NOMO-1 treated with DMSO at 0.1 percent for 48 hours (cell line): ENCODE data around the gene RGS3.

Source experiments
- DNase-seq: peaks from one replicate; lab custom pipeline; 2025; ENCODE audit not compliant: unreplicated experiment; lab: John Stamatoyannopoulos, UW

Gene RGS3

GRCh38 chr9:113528088-113528487 lies 64.6 kb downstream of the RGS3 start:
- DNase-seq, result no peak

DNA sequence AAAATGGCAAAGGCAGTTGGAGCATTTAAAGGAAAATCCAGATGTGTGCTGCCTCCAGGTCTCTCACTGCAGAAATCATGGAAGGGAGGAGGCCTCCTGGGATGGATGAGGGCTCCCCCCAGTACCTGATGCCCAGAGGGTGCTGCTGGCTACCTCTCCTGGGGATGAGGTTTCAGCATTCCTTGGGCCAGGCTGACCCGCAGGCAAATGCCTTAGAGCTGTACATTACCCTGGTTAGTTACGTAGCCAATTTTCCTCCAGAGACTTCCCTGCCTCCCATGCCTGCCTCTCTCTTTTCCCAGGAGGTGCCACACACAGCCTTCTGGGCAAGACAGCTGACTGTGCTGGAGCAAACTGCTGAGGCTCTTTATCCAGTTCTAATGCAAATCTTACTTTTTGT lies 65.3 kb downstream of the RGS3 start:
- DNase-seq, result no peak

GRCh38 chr9:113529336-113530009 lies 65.9 kb downstream of the RGS3 start:
- no peak for DNase-seq

DNA sequence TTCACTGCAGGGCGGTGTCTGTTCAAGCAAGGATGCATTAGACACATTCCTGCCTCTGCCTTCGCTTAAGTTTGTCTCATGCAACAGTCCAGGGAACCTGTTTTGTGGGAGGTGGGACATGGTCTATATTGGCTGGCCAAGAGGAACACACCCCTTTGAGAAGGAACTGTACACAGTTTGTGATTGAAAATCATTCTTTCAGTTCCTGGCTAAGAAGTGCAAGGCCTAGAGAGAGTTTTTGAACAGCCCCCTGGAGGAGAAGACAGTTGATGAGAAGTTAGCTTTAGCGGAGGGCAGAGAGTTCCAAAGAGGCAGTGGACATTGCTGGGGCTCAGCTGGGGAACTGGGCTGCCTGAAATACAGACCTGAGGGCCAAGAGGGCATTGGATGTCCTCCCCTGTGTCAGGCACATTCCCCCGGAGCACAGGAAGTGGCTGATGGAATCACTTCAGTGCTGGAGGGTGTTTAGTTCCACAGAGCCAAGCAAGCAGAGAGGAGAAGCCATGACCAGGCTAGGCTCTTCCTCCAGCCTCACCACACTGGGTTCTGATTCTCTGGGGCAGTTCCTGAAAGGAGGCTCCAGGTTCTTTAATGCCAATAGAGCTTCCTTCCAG lies 66.6 kb downstream of the RGS3 start:
- DNase-seq, result no peak

- no peak for DNase-seq
These were observed 67.4 kb downstream of the RGS3 start for GRCh38 chr9:113530942-113531341.

DNA sequence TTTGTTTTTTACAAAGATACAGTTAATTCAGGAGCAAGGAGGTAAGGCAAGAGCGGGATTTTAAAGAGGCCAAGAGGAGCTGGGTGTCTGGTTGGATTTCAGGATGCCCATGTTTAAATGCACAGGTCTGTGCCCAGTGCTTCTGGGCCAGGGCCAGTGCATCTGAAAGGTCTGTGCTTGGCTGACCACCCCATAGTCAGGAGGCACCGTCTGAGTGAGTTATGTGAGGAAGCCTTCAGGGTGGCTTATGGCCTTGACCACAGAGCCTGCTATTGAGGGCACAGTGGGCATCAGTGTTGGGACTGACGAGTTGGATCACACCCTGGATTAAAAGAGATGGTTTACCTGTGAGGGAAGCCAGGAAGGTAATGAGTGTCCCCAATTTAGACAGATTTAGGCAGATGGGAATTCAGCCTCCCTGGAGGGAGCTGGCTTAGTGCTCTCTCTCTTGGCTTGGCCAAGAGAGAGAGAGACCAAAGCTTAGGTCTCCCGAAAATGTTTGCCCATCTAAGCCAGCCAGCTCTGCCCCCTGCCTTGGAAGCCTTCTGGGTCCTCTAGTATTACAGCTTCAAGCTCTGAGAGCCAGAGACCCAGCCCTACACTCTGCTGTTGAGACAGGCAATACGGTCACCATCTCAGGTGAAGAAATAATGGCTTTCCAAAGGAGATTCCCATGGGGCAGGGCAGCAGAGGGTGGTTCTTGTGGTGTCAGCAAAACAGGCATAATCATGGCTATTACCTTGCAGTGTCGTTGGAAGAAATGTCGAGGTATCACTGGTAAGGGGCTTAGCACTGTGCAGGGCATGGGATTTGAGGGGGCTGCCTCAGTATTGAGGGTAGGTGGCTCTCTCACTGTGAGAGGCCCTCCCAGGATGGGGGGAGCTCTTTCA lies 68.6 kb downstream of the RGS3 start:
- DNase-seq, result no peak

- no peak for DNase-seq
These were observed 69.3 kb downstream of the RGS3 start for GRCh38 chr9:113532809-113533190.

DNA sequence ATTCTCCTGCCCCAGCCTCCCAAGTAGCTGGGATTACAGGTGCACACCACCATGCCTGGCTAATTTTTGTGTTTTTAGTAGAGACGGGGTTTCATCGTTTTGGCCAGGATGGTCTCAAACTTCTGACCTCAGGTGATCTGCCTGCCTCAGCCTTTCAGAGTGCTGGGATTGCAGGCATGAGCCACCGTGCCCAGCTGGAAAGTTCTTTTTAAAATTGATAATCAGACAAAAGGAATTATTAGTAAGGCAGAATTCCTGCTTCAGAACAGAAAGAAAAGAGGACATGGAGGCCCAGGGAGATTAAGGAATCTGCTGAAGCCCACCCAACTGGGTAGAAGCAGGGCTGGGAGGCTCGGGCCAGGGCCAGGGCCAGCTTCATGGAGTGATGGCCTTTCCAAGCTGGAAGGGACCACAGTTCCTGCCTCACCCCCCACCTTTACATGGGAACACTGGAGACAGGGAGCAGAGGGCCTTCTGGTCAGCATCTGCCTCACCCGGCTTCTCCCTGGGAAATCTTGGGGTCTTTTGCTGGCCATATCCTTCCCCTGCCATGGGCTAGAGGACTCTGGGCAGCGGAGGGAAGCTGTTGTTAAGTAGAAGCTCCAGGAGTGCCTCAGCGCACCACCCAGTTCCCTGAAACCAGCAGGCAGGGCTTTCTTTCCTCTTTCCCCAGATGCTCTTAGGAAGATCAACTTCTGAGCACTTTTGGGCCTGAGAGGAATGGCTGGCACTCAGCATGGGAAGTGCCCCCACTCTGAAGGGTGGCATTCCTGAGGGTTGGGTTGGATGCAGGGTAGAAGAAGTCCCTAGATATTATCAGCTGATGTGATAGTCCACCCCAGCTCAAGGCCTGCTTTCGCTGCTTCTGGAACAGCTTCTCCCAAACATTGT lies 70.1 kb downstream of the RGS3 start:
- no peak for DNase-seq

DNA sequence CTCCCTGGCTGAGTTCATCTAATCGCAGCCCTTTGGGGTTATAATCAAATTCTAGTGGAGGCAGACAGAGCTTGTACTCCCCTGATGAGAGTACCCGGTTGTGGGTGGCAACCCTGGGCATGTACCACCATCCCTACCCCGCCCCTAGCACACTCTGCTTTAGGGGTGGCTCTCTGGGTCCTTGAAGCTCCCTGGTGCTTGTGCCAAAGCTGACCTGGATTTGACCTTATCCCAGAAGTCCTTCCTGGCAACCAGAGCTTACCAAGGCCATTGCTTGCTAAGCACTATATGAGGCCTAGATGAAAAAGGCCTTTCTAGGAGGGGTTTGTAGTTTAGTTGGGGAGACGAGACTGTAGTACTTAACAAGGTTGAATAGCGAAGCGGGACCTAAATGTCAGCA lies 72.2 kb downstream of the RGS3 start:
- DNase-seq, result no peak

- DNase-seq, result no peak
These were observed 72.6 kb downstream of the RGS3 start for GRCh38 chr9:113536166-113536482.

DNA sequence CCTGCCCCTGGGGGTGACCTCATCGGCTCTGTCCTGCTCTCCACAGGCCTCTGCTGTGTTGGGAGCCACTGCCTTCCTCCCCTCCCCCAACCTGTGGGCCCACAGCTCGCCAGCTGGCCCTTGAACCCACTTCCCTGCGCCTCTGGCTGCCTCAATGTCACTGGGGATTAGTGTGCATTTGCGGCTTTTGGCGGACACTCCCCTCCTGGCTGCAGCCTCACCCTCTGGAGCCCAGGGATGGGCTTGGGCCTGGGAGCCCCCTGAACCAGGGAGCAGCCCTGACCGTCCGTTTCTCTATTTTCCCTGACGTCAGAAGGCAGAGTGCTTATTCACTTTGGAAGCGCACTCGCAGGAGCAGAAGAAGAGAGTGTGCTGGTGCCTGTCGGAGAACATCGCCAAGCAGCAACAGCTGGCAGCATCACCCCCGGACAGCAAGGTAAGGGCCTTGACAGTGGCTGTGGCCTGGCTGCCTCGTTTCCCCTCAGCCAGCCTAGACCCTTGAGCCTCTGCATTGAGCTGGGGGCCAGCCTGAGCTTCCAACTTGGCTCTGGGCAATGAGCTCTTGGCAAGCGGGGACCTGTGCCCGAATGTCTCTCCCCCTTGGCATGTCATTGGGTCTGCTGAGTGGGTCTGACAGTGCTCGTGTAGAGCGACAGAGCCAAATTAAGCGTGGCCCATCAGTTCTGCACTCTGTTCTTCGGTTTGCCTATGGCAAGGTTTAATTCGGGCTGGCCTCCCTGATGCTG lies 73.1 kb downstream of the RGS3 start:
- no peak for DNase-seq

DNA sequence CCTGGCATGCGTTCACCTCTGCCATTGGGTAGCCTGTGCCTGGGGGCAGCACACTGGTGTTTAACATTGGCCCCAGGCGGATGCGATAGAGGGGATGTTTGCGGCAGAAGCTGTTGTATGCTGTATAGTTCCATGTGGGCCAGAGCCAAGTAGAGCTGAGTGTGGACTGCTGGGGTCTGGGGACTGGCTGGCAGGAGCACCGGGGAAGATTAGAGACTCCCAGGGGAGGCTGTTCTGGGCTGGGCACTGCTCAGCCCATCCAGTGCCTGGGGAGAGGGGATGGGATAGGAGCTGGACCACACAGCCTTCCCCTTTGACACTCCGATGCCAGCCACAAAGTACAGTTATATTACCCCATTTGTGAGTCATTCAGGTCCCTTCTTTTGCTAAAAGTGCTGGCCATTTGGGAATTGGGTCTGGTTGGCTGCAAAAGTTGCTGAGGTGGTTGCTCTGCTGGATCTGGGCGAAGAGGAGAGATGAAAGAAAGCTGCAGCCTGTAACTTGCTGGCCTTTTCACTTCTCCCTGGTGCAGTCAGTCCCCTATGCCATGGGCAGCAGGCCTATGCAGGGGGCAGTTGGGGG lies 73.8 kb downstream of the RGS3 start:
- DNase-seq, result no peak

GRCh38 chr9:113538131-113538530 lies 74.6 kb downstream of the RGS3 start:
- no peak for DNase-seq

- DNase-seq, result no peak
These were observed 75.3 kb downstream of the RGS3 start for GRCh38 chr9:113538701-113539430.

DNA sequence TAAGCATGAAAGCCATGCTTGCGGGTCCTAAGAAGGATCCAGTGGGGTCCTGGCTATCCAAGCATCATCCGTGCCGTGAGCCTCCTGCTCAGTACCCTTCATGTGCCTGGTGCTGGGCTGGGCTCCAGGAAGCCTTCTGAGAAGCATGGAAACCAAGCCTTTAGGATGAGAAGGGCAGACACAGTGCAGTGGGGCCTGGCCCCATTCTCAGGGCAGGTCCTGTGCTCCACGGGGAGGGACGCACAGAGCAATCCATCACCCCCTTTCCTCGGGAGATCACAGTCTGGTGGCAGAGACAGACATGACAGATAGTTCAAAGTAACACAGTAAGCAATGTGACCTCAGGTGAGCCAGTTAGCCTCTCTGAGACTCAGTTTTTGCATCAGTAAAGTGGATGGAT lies 76.9 kb downstream of the RGS3 start:
- DNase-seq, result no peak

- DNase-seq, result no peak
These were observed 77.7 kb downstream of the RGS3 start for GRCh38 chr9:113541019-113541900.

- no peak for DNase-seq
These were observed 78.5 kb downstream of the RGS3 start for GRCh38 chr9:113542006-113542405.

DNA sequence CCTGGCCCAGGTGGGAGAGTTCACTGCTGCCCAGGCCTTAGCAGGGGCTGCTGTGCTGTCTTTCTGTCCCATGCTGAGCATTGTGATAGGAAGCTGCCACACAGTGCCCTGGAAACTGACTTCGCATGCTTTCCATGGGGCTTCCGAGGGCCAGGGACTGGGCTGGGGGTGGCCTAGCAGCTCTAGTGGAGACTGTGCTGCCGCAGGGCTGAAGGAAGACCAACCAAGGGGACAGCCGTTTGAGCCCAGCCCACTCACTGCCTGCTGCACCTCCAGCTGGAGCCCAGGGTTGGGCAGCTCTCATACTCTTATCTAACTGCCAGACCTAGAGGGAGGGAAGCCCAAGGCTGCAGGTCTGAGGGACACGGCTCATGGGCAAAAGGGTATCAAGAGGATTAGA lies 79.2 kb downstream of the RGS3 start:
- DNase-seq, result no peak
